GM20000 (cell line): Measurements from ENCODE around the gene FMO1.

Experiments
- DNase-seq: peaks from one replicate; pipeline ENCODE4 v3.0.0; 2012; ENCODE audit warnings: low spot score
- CTCF ChIP-seq: IDR thresholded peaks from 2 replicates; pipeline ENCODE4 v1.5.1; 2012; ENCODE audit warnings: mild to moderate bottlenecking, control low read depth; ENCODE audit errors: extremely low read depth, missing control alignments

FMO1 gene

GRCh38 chr1:171254859-171255258, 6.6 kb downstream of the FMO1 start:
- no peak for DNase-seq
- TF ChIP-seq CTCF = no peak

- no peak for TF ChIP-seq CTCF
- no peak for DNase-seq
Observed at GRCh38 chr1:171256940-171257606, 8.8 kb downstream of the FMO1 start.

GRCh38 chr1:171257607-171258076, 9.3 kb downstream of the FMO1 start:
- TF ChIP-seq CTCF = no peak
- no peak for DNase-seq

- DNase-seq = no peak
- no peak for TF ChIP-seq CTCF
Observed at GRCh38 chr1:171258429-171258828, 10.1 kb downstream of the FMO1 start.

- no peak for DNase-seq
- TF ChIP-seq CTCF = no peak
Observed at GRCh38 chr1:171258943-171259342, 10.6 kb downstream of the FMO1 start.

GRCh38 chr1:171261336-171261735, 13.0 kb downstream of the FMO1 start:
- no peak for DNase-seq
- TF ChIP-seq CTCF = no peak

- no peak for DNase-seq
Observed at GRCh38 chr1:171263901-171264300, 15.6 kb downstream of the FMO1 start.

More at GRCh38 chr1:171263901-171264300, 15.6 kb downstream of the FMO1 start:
- no peak for TF ChIP-seq CTCF
